Ishikawa (cell line): Measurements from ENCODE around the gene PRIMPOL.

ENCODE experiments used
- CREB1 ChIP-seq: IDR thresholded peaks from 2 replicates; pipeline ENCODE4 v1.6.1; 2012; ENCODE audit warnings: low read depth
- EGR1 ChIP-seq: IDR thresholded peaks from 2 replicates; pipeline ENCODE4 v1.6.1; 2012
- EP300 ChIP-seq: IDR thresholded peaks from 2 replicates; pipeline ENCODE4 v1.6.1; 2012; ENCODE audit warnings: borderline replicate concordance
- FOXM1 ChIP-seq: IDR thresholded peaks from 2 replicates; pipeline ENCODE4 v1.6.1; 2012; ENCODE audit warnings: low read depth, borderline replicate concordance
- MAX ChIP-seq: IDR thresholded peaks from 2 replicates; pipeline ENCODE4 v1.6.1; 2012
- NFIC ChIP-seq: IDR thresholded peaks from 2 replicates; pipeline ENCODE4 v1.6.1; 2012
- RAD21 ChIP-seq: IDR thresholded peaks from 2 replicates; pipeline ENCODE4 v1.6.1; 2012; ENCODE audit warnings: low read depth
- TAF1 ChIP-seq: IDR thresholded peaks from 2 replicates; pipeline ENCODE4 v1.6.1; 2012; ENCODE audit warnings: low read depth, mild to moderate bottlenecking
- TCF12 ChIP-seq: IDR thresholded peaks from 2 replicates; pipeline ENCODE4 v1.6.1; 2012; ENCODE audit warnings: low read depth
- TEAD4 ChIP-seq: IDR thresholded peaks from 2 replicates; pipeline ENCODE4 v1.6.1; 2012
- YY1 ChIP-seq: IDR thresholded peaks from 2 replicates; pipeline ENCODE4 v1.6.1; 2012; ENCODE audit warnings: low read depth
- ZBTB7A ChIP-seq: IDR thresholded peaks from 2 replicates; pipeline ENCODE4 v1.6.1; 2012; ENCODE audit warnings: low read depth
- TF ChIP-seq, protein P1 (sequence below): IDR thresholded peaks from 2 replicates; pipeline ENCODE4 v1.6.1; 2012; ENCODE audit warnings: low read depth, mild to moderate bottlenecking
- TF ChIP-seq, protein P2 (sequence below): IDR thresholded peaks from 2 replicates; pipeline ENCODE4 v1.6.1; 2012

GRCh38 chr4:184728858-184729257 is 79.3 kb downstream of the PRIMPOL start:
- TF ChIP-seq, protein P1, sequence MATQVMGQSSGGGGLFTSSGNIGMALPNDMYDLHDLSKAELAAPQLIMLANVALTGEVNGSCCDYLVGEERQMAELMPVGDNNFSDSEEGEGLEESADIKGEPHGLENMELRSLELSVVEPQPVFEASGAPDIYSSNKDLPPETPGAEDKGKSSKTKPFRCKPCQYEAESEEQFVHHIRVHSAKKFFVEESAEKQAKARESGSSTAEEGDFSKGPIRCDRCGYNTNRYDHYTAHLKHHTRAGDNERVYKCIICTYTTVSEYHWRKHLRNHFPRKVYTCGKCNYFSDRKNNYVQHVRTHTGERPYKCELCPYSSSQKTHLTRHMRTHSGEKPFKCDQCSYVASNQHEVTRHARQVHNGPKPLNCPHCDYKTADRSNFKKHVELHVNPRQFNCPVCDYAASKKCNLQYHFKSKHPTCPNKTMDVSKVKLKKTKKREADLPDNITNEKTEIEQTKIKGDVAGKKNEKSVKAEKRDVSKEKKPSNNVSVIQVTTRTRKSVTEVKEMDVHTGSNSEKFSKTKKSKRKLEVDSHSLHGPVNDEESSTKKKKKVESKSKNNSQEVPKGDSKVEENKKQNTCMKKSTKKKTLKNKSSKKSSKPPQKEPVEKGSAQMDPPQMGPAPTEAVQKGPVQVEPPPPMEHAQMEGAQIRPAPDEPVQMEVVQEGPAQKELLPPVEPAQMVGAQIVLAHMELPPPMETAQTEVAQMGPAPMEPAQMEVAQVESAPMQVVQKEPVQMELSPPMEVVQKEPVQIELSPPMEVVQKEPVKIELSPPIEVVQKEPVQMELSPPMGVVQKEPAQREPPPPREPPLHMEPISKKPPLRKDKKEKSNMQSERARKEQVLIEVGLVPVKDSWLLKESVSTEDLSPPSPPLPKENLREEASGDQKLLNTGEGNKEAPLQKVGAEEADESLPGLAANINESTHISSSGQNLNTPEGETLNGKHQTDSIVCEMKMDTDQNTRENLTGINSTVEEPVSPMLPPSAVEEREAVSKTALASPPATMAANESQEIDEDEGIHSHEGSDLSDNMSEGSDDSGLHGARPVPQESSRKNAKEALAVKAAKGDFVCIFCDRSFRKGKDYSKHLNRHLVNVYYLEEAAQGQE = no peak
- TF ChIP-seq CREB1 = no peak
- TF ChIP-seq ZBTB7A = no peak
- TF ChIP-seq, protein P2, sequence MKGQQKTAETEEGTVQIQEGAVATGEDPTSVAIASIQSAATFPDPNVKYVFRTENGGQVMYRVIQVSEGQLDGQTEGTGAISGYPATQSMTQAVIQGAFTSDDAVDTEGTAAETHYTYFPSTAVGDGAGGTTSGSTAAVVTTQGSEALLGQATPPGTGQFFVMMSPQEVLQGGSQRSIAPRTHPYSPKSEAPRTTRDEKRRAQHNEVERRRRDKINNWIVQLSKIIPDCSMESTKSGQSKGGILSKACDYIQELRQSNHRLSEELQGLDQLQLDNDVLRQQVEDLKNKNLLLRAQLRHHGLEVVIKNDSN = no peak
- TF ChIP-seq TCF12 = no peak
- no peak for TF ChIP-seq EGR1
- no peak for TF ChIP-seq MAX
- no peak for TF ChIP-seq EP300
- no peak for TF ChIP-seq NFIC
- no peak for TF ChIP-seq FOXM1
- no peak for TF ChIP-seq RAD21
- no peak for TF ChIP-seq TAF1
- TF ChIP-seq TEAD4 = no peak
- TF ChIP-seq YY1 = no peak
